Fibroblast of mammary gland (primary cell): Measurements from ENCODE around the gene NPTX1.
A peak's percentile ranks its signal among the peaks of the same experiment; 100 is the strongest.

ENCODE experiments used
- DNase-seq: peaks from one replicate; pipeline ENCODE4 v3.0.0-alpha.2; 2010; ENCODE audit warnings: low read depth
- H3K4me3 ChIP-seq: 2 replicates; pipeline ENCODE4 v1.5.1; 2011; ENCODE audit warnings: low read depth, mild to moderate bottlenecking, low read length, moderate library complexity; ENCODE audit not compliant: control insufficient read depth
- CTCF ChIP-seq: conservative IDR thresholded peaks from 2 replicates; pipeline ENCODE4 v1.5.1; 2011; ENCODE audit warnings: low read depth, low read length, inconsistent platforms; ENCODE audit not compliant: control insufficient read depth, insufficient read depth

NPTX1 gene

DNA sequence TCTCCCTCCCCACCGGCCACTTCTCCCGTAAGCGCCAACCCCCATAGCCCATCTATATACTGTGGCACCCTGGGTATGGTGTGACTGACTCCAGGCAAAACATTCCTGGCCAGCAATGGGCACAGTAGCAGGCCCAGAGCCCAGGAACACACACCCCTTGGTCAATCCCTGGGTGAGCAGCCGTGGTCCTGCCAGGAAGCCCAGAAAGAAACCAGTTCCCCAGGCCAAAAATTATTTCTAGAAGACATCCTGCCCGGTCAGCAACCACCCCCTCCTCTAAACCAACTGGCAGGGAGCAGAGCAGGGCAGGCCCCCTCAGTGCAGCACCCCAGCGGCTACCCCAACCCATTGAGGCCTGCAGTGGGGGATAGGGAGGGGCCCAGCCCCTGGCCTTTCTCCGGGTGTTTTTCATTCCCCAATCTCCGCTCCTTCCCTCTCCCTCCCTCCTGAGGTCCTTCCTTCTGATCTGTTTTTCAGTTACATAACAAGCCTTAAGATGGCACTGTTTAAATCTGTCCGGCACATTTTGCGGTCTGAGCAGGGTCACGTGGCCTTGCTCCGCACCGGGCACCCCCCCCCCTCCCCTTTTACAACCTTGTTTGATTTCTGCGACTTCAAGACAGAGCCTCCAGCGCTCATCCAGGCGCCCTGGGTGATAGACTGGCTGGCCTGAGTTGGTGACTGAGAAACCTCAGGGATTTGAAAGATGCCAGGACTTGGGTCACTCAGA, 2.0 kb downstream of the NPTX1 start:
- DNase-seq, result peak; percentile 41
- no peak overlapping the region for H3K4me3 ChIP-seq
- TF ChIP-seq CTCF, result no peak

- TF ChIP-seq CTCF, result no peak
- DNase-seq, result no peak
- no peak overlapping the region for H3K4me3 ChIP-seq
These were observed 2.7 kb downstream of the NPTX1 start for GRCh38 chr17:80473701-80474100.

DNA sequence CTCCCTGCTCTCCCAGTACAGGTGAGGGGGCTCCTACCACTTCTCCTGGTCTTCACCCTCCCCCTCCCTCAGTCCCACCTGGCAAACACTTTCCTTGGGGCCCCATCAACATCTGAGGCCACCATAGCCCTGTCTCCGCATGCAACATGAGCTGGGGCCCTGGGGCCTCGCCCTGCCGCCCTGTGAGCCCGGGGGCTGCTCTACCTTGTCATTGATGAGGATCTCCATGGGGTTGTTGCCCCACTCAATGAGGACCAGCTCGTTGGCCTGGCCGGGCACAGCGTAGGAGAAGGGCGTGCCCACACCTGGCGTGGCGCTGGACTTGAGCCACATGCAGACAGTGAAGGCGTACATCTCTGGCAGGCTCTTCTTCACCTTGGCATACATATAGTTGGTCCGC, 3.4 kb downstream of the NPTX1 start:
- no peak overlapping the region for H3K4me3 ChIP-seq
- DNase-seq, result no peak
- TF ChIP-seq CTCF, result no peak

DNA sequence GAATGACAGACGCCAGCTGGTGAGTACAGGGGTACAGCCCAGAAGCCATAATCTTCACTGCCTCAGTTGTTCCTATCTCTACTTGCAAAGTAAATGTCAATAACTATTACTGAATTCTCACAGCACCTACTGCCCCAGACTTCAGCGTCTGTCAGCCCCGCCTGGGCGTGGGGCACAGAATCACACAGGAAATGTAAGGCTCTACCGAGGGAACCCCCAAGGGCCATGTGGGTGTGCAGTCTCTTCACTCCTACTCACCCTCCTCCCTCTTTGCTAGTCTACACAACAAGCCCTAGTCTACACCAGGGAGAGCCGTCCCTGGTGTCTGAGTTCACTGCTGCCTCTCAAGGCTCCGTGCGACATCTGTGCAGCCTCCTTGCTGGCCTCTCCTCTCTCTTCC, 4.5 kb downstream of the NPTX1 start:
- DNase-seq, result no peak
- TF ChIP-seq CTCF, result no peak
- H3K4me3 ChIP-seq, result no peak overlapping the region

- no peak for DNase-seq
- TF ChIP-seq CTCF, result no peak
- H3K4me3 ChIP-seq, result no peak overlapping the region
These were observed 5.8 kb downstream of the NPTX1 start for GRCh38 chr17:80470603-80471002.

DNA sequence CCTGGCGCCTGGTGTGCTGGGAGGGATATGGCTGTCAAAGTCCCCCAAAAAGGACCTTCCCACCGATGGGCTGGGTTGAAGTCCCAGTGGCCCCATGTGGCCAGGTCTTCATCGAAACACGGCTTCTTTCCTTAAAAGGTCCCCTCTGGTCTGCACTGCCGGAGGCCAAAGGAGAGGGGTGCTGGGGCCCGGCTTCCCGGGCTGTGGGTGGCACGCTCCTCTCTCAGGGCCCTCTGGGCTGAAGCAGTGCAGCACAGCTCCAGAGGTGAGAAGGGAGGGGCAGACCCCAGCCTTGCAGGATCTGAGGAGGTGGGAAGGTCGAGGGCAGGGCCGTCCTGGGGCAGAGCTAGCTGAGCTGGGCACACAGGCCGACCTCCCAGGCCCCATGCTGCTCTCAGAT, 6.7 kb downstream of the NPTX1 start:
- no peak for DNase-seq
- no peak overlapping the region for H3K4me3 ChIP-seq
- TF ChIP-seq CTCF, result no peak
